Activated naive CD4-positive, alpha-beta T cell treated with anti-CD3 and anti-CD28 coated beads for 36 hours (primary cell): ENCODE measurements around the gene KRT10. TPM values are rescaled to one million over a fixed set of nuclear protein-coding genes. Genes with fewer than 3 reads are reported as not detected.
"Not testable (repeated sequence)": the region's sequence is repeated elsewhere in the genome, so short reads cannot be mapped to it uniquely, and the experiment has no call there.

Experiments
- CTCF ChIA-PET: fragments of 350-600 bp; sonication (Branson Sonifier 250); formaldehyde crosslinking; loops from one replicate; lab custom pipeline; 2021; ENCODE audit warnings: antibody characterized with exemption; lab: Charles Lee
- DNase-seq: peaks from one replicate; pipeline ENCODE4 v3.0.0-alpha.2; 2020
- H3K27ac Mint-ChIP-seq: one replicate; pipeline ENCODE4 v1.8.0; 2021; ENCODE audit warnings: mild to moderate bottlenecking, mixed read lengths
- H3K27me3 Mint-ChIP-seq: one replicate; pipeline ENCODE4 v1.8.0; 2021; ENCODE audit warnings: low read depth, mixed read lengths
- H3K36me3 Mint-ChIP-seq: one replicate; pipeline ENCODE4 v1.8.0; 2021; ENCODE audit warnings: low read depth, mixed read lengths
- H3K4me1 Mint-ChIP-seq: one replicate; pipeline ENCODE4 v1.8.0; 2021; ENCODE audit warnings: low read depth, mixed read lengths
- H3K4me3 Mint-ChIP-seq: one replicate; pipeline ENCODE4 v1.8.0; 2021; ENCODE audit warnings: mild to moderate bottlenecking, moderate library complexity, mixed read lengths
- H3K9me3 Mint-ChIP-seq: one replicate; pipeline ENCODE4 v1.8.0; 2021; ENCODE audit warnings: mixed read lengths
- intact Hi-C: fragments of 100-400 bp; cut with micrococcal nuclease; formaldehyde crosslinking; loops from one replicate; pipeline ENCODE4 v1.15.1; 2023
- total RNA-seq, 2 experiments: library from RNA; stranded (reverse); gene quantifications; one replicate each; pipeline ENCODE4 v1.2.3, GENCODE V29; 2021

KRT10 gene
- 10 to 100 TPM; 32.5 to 34.7 TPM for total RNA-seq

DNA sequence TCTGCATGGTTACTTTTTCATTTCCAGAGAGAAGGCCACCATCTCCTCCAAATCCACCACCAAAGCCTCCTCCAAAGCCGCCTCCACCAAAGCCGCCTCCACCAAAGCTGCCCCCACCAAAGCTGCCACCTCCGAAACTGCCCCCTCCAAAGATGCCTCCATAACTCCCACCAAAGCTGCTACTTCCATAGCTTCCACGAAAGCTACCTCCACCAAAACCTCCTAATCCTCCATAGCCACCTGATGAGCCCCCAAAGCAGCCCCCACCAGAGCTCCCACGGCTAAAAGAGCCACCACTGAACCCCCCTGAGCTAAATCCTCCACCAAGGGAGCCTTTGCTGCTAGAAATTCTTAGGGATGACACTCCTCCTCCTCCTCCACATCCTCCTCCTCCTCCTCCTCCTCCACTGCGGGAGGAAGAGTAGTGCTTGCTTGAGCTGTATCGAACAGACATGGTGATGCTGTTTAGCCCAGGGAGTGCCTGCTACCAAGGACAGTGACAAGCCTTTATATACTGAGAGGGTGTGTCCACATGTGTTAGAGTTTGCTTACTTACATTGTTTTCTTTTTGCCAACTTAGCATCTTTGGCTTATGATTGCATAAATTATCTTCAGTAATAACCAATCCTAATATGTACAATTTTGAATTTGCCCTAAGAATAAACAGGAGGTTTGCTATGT lies at the start of gene KRT10:
TSS of gene KRT10 (minus strand) at position 483 of the 681 bp plus-strand sequence. CDS start at position 454, 29 bp downstream.
- intact Hi-C loops: no loop called here
- no peak within 1 kb of the TSS for H3K27ac Mint-ChIP-seq
- CTCF ChIA-PET: no interaction called here
- H3K36me3 Mint-ChIP-seq: peaks cover 16% of the 10 kb centered on the region
- DNase-seq: no peak
- H3K9me3 Mint-ChIP-seq: no peaks in the 10 kb centered on the region
- peaks cover 5% of the 10 kb centered on the region for H3K27me3 Mint-ChIP-seq
- H3K4me1 Mint-ChIP-seq: peaks cover 15% of the 10 kb centered on the region
- H3K4me3 Mint-ChIP-seq: no peak within 1 kb of the TSS

GRCh38 chr17:40871316-40871715 lies 48.9 kb upstream of the KRT10 start:
- no peak for DNase-seq
- peaks cover 6% of the 10 kb centered on the region for H3K27me3 Mint-ChIP-seq
- intact Hi-C loops: no loop called here
- H3K36me3 Mint-ChIP-seq: no peaks in the 10 kb centered on the region
- no peaks in the 10 kb centered on the region for H3K9me3 Mint-ChIP-seq
- CTCF ChIA-PET: interaction anchor here (0.7 to 1.0 kb wide), 2 partner anchors 90 to 792 kb away, joined by 3 read pairs; no protein-coding TSS in a partner anchor
- H3K27ac Mint-ChIP-seq: no peak overlapping the region
- H3K4me1 Mint-ChIP-seq: no peaks in the 10 kb centered on the region
- no peak overlapping the region for H3K4me3 Mint-ChIP-seq

- Mint-ChIP-seq H3K27ac (no peak overlapping the region), H3K36me3 (no peaks in the 10 kb centered on the region), H3K4me1 (no peaks in the 10 kb centered on the region), H3K9me3 (no peaks in the 10 kb centered on the region), H3K27me3 (peaks cover 6% of the 10 kb centered on the region), H3K4me3 (no peak overlapping the region)
- DNase-seq: no peak
- CTCF ChIA-PET: no interaction called here
- intact Hi-C loops: no loop called here
Measured at GRCh38 chr17:40870136-40870535, 47.7 kb upstream of the KRT10 start.

DNA sequence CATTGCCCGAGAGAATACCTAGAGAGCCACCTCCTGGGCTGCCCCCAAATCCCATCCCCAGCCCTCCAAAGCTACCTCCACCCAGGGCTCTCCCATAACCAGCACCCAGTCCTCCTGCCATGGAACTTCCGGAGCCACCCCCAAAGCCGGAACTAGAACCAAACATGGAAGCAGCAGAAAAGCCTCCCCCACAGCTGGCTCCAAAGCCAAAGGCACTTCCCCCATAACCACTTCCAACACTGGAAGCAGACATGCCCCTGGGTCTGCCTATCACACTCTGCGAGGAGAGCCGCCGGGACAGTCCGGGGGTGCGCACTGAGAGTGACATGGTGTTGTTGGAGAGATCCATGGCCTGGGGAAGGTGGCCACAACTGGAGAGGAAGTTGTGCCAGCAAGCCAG lies 44.4 kb upstream of the KRT10 start, which contains the start of gene KRT12:
TSS of gene KRT12 (minus strand) at position 386 of the 400 bp plus-strand sequence. CDS start at position 349, 37 bp downstream.
- Mint-ChIP-seq H3K27ac (no peak within 1 kb of the TSS), H3K4me3 (no peak within 1 kb of the TSS), H3K4me1 (no peaks in the 10 kb centered on the region), H3K36me3 (no peaks in the 10 kb centered on the region), H3K9me3 (no peaks in the 10 kb centered on the region), H3K27me3 (peaks cover 6% of the 10 kb centered on the region)
- CTCF ChIA-PET: interaction anchor here (1.1 kb wide), 1 partner anchor 10 kb away, joined by 5 read pairs; no protein-coding TSS in a partner anchor
- intact Hi-C loops: no loop called here
- no peak for DNase-seq

DNA sequence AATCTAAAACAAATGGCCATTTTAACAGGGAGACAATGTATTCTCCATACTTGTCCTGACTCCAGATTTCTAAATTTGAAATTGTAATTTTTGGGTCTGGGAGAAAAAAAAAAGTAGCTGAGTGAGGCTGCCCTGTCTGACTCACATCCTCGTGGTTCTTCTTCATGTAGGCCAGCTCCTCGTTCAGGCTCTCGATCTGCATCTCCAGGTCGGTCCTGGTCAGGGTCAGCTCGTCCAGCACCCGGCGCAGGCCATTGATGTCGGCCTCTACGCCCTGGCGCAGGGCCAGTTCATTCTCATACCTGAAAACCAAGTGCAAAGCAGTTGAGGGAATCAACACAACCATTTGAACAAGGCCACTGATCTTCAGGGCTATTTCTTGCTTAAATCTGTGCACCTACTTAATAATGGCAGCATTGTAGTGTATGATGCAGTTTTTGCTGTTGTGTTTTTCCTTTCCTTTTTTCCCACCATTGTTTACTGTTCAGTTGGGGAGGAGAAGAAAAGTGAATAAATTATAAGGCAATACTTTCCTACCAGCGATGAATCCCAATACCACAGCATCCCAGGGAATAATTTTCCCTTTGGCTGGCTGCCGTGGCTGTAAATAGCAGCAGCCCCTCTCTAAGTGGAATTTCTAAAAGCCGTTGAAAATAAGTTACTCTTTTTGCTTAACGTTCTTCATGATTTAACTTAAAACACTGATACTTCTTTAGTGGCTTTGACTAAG lies 42.4 kb upstream of the KRT10 start:
- Mint-ChIP-seq H3K27me3 (peaks cover 4% of the 10 kb centered on the region), H3K4me1 (no peaks in the 10 kb centered on the region), H3K4me3 (no peak overlapping the region), H3K27ac (no peak overlapping the region), H3K9me3 (no peaks in the 10 kb centered on the region), H3K36me3 (no peaks in the 10 kb centered on the region)
- no peak for DNase-seq
- intact Hi-C loops: no loop called here
- CTCF ChIA-PET: interaction anchor here (0.5 kb wide), 1 partner anchor 43 kb away, joined by 3 read pairs; no protein-coding TSS in a partner anchor

- DNase-seq: peak; percentile 12
- H3K9me3 Mint-ChIP-seq: no peaks in the 10 kb centered on the region
- CTCF ChIA-PET: no interaction called here
- H3K27me3 Mint-ChIP-seq: peaks cover 4% of the 10 kb centered on the region
- no peak overlapping the region for H3K27ac Mint-ChIP-seq
- H3K4me1 Mint-ChIP-seq: no peaks in the 10 kb centered on the region
- H3K36me3 Mint-ChIP-seq: no peaks in the 10 kb centered on the region
- intact Hi-C loops: no loop called here
- no peak overlapping the region for H3K4me3 Mint-ChIP-seq
Measured at GRCh38 chr17:40862985-40863733, 40.7 kb upstream of the KRT10 start.

- peaks cover 2% of the 10 kb centered on the region for H3K4me1 Mint-ChIP-seq
- CTCF ChIA-PET: interaction anchor here (0.7 to 1.7 kb wide), 2 partner anchors 803 to 804 kb away, joined by 3 to 4 read pairs; no protein-coding TSS in a partner anchor
- intact Hi-C loops: loop anchor here (5.0 kb wide), 1 partner anchor 463 kb away; no protein-coding TSS in a partner anchor
- H3K27ac Mint-ChIP-seq: no peak overlapping the region
- H3K36me3 Mint-ChIP-seq: no peaks in the 10 kb centered on the region
- DNase-seq: no peak
- H3K9me3 Mint-ChIP-seq: no peaks in the 10 kb centered on the region
- H3K4me3 Mint-ChIP-seq: no peak overlapping the region
- no peaks in the 10 kb centered on the region for H3K27me3 Mint-ChIP-seq
Measured at GRCh38 chr17:40859536-40859935, 37.1 kb upstream of the KRT10 start.

DNA sequence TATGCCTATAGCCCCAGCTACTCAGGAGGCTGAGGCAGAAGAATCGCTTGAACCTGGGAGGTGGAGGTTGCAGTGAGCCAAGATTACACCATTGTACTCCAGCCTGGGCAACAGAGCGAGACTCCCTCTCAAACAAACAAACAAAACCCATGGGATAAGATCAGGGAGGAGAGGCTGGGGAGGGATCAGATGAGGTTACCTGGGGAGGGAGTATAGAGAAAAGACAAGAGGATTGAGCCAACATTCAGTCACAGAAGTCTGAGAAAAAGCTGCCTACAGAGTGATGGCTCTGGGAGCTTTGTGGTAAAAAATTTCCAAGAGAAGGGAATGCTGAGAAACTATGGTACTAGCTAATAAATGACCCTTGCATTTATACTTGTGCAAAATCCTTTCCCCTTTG lies 36.3 kb upstream of the KRT10 start:
- intact Hi-C loops: loop anchor here (5.0 kb wide), 1 partner anchor 464 kb away; no protein-coding TSS in a partner anchor
- H3K27ac Mint-ChIP-seq, H3K36me3 Mint-ChIP-seq, H3K4me1 Mint-ChIP-seq, H3K27me3 Mint-ChIP-seq, DNase-seq, H3K4me3 Mint-ChIP-seq, H3K9me3 Mint-ChIP-seq: not testable (repeated sequence)
- CTCF ChIA-PET: interaction anchor here (0.7 to 1.7 kb wide), 3 partner anchors 98 to 804 kb away, joined by 3 to 4 read pairs (median 4); no protein-coding TSS in a partner anchor

DNA sequence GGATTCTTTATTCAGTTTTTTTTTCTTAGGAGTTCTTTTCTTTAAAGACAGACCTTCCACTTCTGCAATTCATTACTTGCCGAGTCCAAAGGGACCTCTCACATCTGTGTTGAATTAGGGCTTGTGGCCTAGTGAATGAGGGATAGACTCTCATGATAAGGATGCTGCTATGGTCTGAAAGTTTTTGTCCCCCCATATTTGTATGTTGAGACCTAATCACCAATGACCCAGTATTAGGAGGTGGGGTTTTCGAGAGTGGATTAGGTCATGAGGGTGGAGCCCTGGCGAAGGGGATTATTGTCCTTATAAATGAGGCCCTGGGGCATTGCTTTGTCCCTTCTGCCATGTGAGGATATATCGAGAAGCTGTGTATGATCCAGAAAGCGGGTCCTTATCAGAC lies 35.1 kb upstream of the KRT10 start:
- H3K4me1 Mint-ChIP-seq: peaks cover 2% of the 10 kb centered on the region
- H3K4me3 Mint-ChIP-seq: no peak overlapping the region
- CTCF ChIA-PET: interaction anchor here (0.7 to 2.1 kb wide), 5 partner anchors 11 to 791 kb away, joined by 3 to 10 read pairs (median 3); no protein-coding TSS in a partner anchor
- intact Hi-C loops: loop anchor here (1.0 to 5.0 kb wide), 3 partner anchors 465 to 791 kb away; no protein-coding TSS in a partner anchor
- H3K9me3 Mint-ChIP-seq: no peaks in the 10 kb centered on the region
- no peak overlapping the region for H3K27ac Mint-ChIP-seq
- peaks cover 1% of the 10 kb centered on the region for H3K27me3 Mint-ChIP-seq
- no peak for DNase-seq
- no peaks in the 10 kb centered on the region for H3K36me3 Mint-ChIP-seq

DNA sequence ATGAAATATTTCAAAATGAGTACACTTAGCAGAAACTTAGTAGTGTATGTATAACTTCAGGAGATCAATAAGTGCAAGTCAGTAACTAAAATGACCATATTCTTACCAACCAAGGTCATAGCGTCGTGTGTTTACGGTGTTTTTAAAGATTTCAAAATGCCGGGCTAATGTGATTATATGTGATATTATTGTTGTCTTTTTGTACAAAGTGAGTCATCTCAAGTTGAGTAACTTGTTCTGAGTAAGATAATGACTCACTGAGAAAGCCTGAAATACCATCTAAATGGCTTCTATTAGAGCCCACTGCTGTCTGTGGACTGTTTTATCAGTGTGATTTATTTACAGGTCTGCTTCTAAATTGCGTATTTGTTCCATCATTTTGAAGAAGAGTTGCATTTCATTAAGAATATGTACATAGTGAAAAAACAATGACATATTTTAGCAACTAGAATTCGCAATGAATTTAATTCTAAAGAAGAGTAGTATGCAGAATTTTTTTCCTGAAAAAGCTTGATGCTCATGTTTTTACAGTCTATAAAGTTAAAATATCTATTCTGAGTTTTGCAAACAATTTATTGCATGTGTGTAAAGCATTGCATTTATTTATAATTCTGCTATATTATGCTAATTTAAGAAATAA lies 31.9 kb upstream of the KRT10 start:
- no peaks in the 10 kb centered on the region for H3K9me3 Mint-ChIP-seq
- H3K4me3 Mint-ChIP-seq: no peak overlapping the region
- no peak for DNase-seq
- peaks cover 5% of the 10 kb centered on the region for H3K27me3 Mint-ChIP-seq
- no peak overlapping the region for H3K27ac Mint-ChIP-seq
- peaks cover 2% of the 10 kb centered on the region for H3K4me1 Mint-ChIP-seq
- intact Hi-C loops: loop anchor here (5.0 kb wide), 1 partner anchor 52 kb away; no protein-coding TSS in a partner anchor
- no peaks in the 10 kb centered on the region for H3K36me3 Mint-ChIP-seq
- CTCF ChIA-PET: interaction anchor here (1.3 to 2.8 kb wide), 4 partner anchors 15 to 809 kb away, joined by 4 to 7 read pairs (median 4); no protein-coding TSS in a partner anchor

DNA sequence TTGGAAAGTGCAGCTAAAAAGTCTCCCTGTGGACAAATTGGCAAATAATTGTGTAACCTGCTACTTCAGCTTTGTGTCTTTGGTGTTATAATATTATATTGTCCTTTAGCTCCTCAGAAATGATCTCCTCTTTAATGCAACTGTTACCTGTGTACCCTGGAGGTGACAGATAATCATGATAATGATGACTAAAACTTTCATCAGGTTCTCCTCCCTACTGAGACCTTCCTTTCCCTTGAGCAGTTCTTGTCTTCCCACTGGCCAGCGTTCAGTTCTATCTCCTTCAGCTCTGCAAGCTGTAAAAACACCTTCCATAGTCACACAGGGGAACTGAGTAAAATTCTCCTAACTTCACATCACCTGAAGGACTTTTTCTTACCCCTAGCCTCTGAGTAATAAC lies 29.9 kb upstream of the KRT10 start:
- H3K4me3 Mint-ChIP-seq: no peak overlapping the region
- intact Hi-C loops: loop anchor here (5.0 kb wide), 1 partner anchor 50 kb away; no protein-coding TSS in a partner anchor
- H3K9me3 Mint-ChIP-seq: no peaks in the 10 kb centered on the region
- no peak for DNase-seq
- H3K27ac Mint-ChIP-seq: no peak overlapping the region
- peaks cover 5% of the 10 kb centered on the region for H3K27me3 Mint-ChIP-seq
- H3K36me3 Mint-ChIP-seq: no peaks in the 10 kb centered on the region
- CTCF ChIA-PET: no interaction called here
- H3K4me1 Mint-ChIP-seq: peaks cover 2% of the 10 kb centered on the region
